Activated naive CD8-positive, alpha-beta T cell (primary cell): Measurements from ENCODE around the gene KCNMA1.
"Not testable (repeated sequence)": the region's sequence is repeated elsewhere in the genome, so short reads cannot be mapped to it uniquely, and the experiment has no call there.

Experiments
- H3K27ac Mint-ChIP-seq: one replicate; pipeline ENCODE4 v1.8.0; 2021; ENCODE audit warnings: mixed read lengths
- H3K27me3 Mint-ChIP-seq: one replicate; pipeline ENCODE4 v1.8.0; 2021; ENCODE audit warnings: mixed read lengths
- H3K36me3 Mint-ChIP-seq: one replicate; pipeline ENCODE4 v1.8.0; 2021; ENCODE audit warnings: mixed read lengths
- H3K4me1 Mint-ChIP-seq: one replicate; pipeline ENCODE4 v1.8.0; 2021; ENCODE audit warnings: low read depth, mixed read lengths
- H3K4me3 Mint-ChIP-seq: one replicate; pipeline ENCODE4 v1.8.0; 2021; ENCODE audit warnings: mild to moderate bottlenecking, mixed read lengths
- H3K9me3 Mint-ChIP-seq: one replicate; pipeline ENCODE4 v1.8.0; 2021; ENCODE audit warnings: low read depth, mixed read lengths

Gene KCNMA1

DNA sequence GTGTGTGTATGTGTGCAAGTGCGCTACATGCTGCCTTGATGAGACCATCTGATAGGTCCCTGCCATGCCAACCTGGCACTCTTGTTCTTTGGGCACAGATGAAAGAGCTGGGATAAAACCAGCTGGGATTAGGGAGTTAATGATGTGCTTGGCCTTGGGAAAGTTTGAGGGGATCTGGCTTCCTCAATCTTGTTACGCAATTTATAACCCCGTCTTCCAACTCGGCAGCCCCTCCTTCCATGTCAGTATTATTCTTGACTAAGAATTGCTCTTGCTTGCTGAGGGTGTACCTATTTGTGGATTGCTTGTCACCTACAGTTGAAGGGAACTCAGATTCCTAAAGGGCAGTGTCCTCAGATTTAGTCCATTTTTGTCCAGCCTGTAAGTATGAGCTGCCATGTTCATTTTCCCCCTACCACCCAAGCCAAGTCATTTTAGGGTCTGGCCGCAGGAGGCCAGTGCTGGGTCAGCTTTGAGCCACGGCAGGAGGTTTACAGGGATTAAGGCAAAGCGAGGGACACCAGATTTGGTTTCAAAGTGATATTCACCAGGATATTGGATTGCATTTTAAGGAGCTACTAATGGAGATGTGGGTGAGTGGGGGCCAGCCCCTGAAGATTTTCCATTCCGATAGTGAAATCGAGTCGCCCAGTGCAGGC is 34.1 kb upstream of the KCNMA1 start:
- Mint-ChIP-seq H3K4me1 (no peaks in the 10 kb centered on the region), H3K27me3 (peaks cover 13% of the 10 kb centered on the region)

DNA sequence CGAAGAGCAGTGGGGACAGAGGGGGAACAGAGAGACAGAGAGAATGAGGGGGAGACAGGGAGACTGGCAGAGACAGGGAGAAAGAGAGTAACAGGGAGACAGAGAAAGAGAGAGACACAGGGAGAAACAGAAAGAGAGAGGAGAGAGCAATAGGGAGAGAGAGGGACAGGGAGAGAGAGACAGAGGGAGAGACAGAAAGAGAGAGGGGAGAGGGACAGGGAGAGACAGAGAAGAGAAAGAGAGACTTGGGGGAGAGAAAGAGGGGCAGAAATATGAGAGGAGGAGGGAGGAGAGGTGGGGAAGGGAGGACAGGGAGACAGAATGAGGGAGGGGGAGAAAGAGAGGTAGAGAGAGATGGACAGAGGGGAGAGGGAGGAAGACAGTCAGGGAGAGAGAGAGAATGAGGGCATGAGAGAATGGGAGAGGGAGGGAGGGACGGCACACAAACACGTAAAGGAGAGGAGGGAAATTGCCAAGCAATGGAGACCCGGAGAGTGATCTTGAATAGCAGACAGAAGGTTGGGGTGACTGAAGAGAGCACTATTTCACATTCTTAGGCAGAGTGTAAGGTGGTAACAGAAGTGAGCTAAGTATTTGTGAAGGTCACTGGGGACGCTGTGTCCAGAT is 33.3 kb upstream of the KCNMA1 start:
- H3K9me3 Mint-ChIP-seq, result no peaks in the 10 kb centered on the region
- no peaks in the 10 kb centered on the region for H3K4me1 Mint-ChIP-seq
- peaks cover 11% of the 10 kb centered on the region for H3K27me3 Mint-ChIP-seq
- no peaks in the 10 kb centered on the region for H3K36me3 Mint-ChIP-seq
- H3K27ac Mint-ChIP-seq, result no peak overlapping the region
- no peak overlapping the region for H3K4me3 Mint-ChIP-seq

More for the DNA sequence above, 34.1 kb upstream of the KCNMA1 start:
- no peak overlapping the region for H3K4me3 Mint-ChIP-seq
- no peak overlapping the region for H3K27ac Mint-ChIP-seq
- no peaks in the 10 kb centered on the region for H3K9me3 Mint-ChIP-seq
- H3K36me3 Mint-ChIP-seq, result no peaks in the 10 kb centered on the region

DNA sequence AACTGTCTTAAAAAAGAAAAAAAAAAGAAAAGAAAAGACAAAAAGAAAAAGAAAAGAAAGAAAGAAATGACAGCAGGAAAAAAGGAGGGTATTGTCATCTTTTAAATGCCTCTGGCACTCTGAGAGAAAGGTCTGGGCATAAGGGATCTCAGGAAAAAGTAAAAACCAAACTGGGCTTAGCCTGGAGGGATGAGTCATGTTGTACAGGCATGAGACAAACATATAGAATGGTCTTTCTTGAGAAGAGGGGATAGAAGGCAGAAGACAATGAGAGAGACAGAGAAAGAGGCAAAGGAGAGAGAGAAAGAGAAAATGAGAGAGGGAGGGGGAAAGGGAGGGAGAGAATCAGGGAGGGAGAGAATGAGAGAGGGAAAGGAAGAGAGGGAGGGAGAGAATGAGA is 32.3 kb upstream of the KCNMA1 start:
- no peaks in the 10 kb centered on the region for H3K9me3 Mint-ChIP-seq
- no peak overlapping the region for H3K27ac Mint-ChIP-seq
- H3K36me3 Mint-ChIP-seq, result no peaks in the 10 kb centered on the region
- H3K4me1 Mint-ChIP-seq, result no peaks in the 10 kb centered on the region
- peaks cover 10% of the 10 kb centered on the region for H3K27me3 Mint-ChIP-seq
- no peak overlapping the region for H3K4me3 Mint-ChIP-seq

DNA sequence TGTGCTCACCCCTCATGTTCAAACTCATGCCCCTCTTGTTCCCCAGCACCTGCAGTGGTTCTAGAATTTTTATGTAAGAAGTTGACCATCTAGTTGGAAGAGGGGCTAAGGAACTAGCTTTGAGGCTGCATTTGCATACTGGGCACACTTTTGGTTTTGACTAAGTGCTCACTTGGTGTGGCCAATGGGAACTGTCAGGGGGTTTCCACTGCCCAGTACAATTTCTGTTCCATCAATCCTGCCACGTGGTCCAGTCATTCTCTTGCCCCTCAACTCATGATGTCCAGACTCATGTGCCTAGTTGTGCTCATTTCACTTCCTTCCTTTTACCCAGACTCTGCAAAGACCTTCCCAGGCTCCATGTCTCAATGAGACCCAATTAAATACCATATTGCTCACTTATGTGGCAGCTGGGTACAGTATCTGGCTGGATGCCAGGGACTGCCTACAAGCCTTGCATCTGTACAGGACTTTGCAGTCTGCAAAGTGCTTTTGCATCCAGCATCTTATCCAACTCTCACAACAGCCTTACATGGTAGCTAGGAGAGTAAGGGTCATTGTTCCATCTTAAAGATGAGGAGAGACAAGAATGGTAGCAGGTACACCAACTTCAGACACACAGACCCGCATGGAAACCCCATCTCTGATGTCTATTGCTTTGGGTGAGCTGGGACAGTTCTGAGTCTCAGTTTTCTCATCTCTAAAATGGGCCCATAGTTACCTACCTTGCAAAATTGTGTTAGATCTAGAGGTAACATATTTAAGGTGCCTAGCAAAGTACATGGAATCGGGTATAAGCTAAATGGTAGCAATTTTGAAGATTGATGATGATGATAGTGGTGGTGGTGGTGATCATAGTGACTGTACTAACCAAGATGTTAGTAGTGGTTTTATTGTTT is 30.1 kb upstream of the KCNMA1 start:
- Mint-ChIP-seq H3K9me3 (no peaks in the 10 kb centered on the region), H3K36me3 (no peaks in the 10 kb centered on the region), H3K4me1 (no peaks in the 10 kb centered on the region), H3K27ac (no peak overlapping the region), H3K4me3 (no peak overlapping the region), H3K27me3 (peaks cover 12% of the 10 kb centered on the region)

DNA sequence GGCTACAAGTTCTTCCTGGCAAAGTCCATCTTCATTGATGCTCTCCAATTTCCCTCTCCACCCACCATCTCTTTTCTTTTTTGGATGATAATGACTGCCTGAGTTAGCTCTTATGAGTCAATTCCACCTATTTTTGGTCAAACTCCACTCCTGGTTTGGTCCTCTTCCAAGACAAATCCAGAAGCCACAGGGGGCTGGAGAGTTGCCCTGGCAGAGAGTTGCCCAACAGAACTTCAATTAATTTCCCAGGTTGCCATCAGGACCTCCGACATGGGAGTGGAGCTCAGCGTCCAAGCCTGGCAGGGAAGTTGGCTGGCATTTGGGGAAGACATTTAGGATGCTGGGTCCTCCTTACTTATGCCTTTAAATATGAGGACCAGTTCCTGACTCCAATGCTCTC is 29.2 kb upstream of the KCNMA1 start:
- H3K36me3 Mint-ChIP-seq, result no peaks in the 10 kb centered on the region

GRCh38 chr10:77664696-77665095 is 27.1 kb upstream of the KCNMA1 start:
- H3K27me3 Mint-ChIP-seq, result peaks cover 8% of the 10 kb centered on the region
- H3K4me3 Mint-ChIP-seq, result no peak overlapping the region

More for the DNA sequence above, 29.2 kb upstream of the KCNMA1 start:
- H3K9me3 Mint-ChIP-seq, result no peaks in the 10 kb centered on the region
- H3K4me3 Mint-ChIP-seq, result no peak overlapping the region
- H3K27me3 Mint-ChIP-seq, result peaks cover 12% of the 10 kb centered on the region
- H3K27ac Mint-ChIP-seq, result no peak overlapping the region
- no peaks in the 10 kb centered on the region for H3K4me1 Mint-ChIP-seq

DNA sequence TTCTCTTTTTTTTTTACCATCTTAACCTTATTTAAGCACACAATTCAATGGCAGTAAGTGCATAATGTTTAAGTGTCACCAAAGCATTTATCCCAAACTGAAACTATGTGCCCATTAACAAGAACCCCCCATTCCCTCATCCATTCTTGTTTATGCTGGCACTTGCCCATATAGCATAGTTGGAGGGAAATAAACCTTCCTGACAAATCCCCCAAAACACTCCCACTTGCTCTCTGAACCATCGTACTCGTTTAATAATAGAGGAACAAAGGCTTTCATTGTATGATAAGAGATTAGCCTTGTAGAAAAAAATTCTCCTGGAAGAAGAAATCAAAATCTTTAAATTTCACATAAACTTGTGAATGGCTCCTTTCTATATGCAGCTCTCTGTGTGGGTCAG is 26.4 kb upstream of the KCNMA1 start:
- Mint-ChIP-seq H3K27me3 (peaks cover 8% of the 10 kb centered on the region), H3K36me3 (no peaks in the 10 kb centered on the region), H3K9me3 (no peaks in the 10 kb centered on the region), H3K27ac (no peak overlapping the region), H3K4me3 (no peak overlapping the region), H3K4me1 (no peaks in the 10 kb centered on the region)

More at GRCh38 chr10:77664696-77665095, 27.1 kb upstream of the KCNMA1 start:
- Mint-ChIP-seq H3K36me3 (no peaks in the 10 kb centered on the region), H3K4me1 (no peaks in the 10 kb centered on the region), H3K9me3 (no peaks in the 10 kb centered on the region), H3K27ac (no peak overlapping the region)

- no peak overlapping the region for H3K27ac Mint-ChIP-seq
- H3K4me1 Mint-ChIP-seq, result no peaks in the 10 kb centered on the region
- H3K4me3 Mint-ChIP-seq, result no peak overlapping the region
- peaks cover 8% of the 10 kb centered on the region for H3K27me3 Mint-ChIP-seq
- H3K9me3 Mint-ChIP-seq, result no peaks in the 10 kb centered on the region
- no peaks in the 10 kb centered on the region for H3K36me3 Mint-ChIP-seq
Measured at GRCh38 chr10:77661674-77662073, 24.1 kb upstream of the KCNMA1 start.

DNA sequence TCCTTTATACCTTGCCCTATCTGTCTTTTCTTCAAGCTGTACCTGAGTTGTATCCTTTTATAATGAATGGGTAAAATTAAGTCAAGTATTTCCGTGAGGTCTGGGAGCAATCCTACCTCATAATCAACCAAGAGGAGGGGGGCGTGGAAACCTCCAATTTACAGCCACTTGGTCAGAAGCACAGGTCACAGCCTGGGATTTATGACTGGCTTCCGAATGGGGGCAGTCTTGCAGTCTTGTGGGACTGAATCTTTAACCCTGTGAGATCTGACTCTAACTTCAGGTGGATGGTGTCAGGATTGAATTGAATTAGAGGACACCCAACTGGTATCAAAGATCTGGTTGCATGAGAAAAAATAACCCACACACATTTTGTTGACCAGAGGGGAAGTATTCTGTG is 23.5 kb upstream of the KCNMA1 start:
- Mint-ChIP-seq H3K36me3 (no peaks in the 10 kb centered on the region), H3K27ac (no peak overlapping the region), H3K9me3 (no peaks in the 10 kb centered on the region), H3K27me3 (peaks cover 12% of the 10 kb centered on the region), H3K4me1 (no peaks in the 10 kb centered on the region), H3K4me3 (no peak overlapping the region)

- H3K27ac Mint-ChIP-seq, H3K9me3 Mint-ChIP-seq, H3K27me3 Mint-ChIP-seq, H3K4me3 Mint-ChIP-seq, H3K36me3 Mint-ChIP-seq, H3K4me1 Mint-ChIP-seq: not testable (repeated sequence)
Measured at GRCh38 chr10:77659046-77659670, 21.6 kb upstream of the KCNMA1 start.

- H3K27me3 Mint-ChIP-seq, result peaks cover 22% of the 10 kb centered on the region
- H3K27ac Mint-ChIP-seq, result no peak overlapping the region
- H3K9me3 Mint-ChIP-seq, result peaks cover 12% of the 10 kb centered on the region
- H3K4me3 Mint-ChIP-seq, result no peak overlapping the region
- no peaks in the 10 kb centered on the region for H3K36me3 Mint-ChIP-seq
- H3K4me1 Mint-ChIP-seq, result no peaks in the 10 kb centered on the region
Measured at GRCh38 chr10:77653210-77653609, 15.6 kb upstream of the KCNMA1 start.

- H3K4me1 Mint-ChIP-seq, result no peaks in the 10 kb centered on the region
Measured at GRCh38 chr10:77649333-77650331, 12.0 kb upstream of the KCNMA1 start.

DNA sequence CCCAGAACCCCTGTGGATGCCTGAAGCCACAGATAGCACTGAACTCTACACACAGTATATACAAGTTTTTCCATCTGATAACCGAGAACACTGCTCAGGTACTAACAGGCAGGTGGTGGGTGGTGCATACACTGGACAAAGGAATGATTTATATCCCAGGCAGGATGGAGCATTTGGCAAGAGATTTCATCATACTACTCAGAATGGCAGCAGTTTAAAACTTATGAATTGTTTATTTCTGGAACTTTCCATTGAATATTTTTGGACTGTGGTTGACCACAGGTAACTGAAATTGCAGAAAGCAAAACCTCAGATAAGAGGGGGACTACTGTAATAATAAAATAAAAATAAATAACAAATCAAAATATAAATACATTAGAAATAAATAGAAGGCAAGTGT is 10.9 kb upstream of the KCNMA1 start:
- H3K27me3 Mint-ChIP-seq, result peaks cover 23% of the 10 kb centered on the region
- no peaks in the 10 kb centered on the region for H3K36me3 Mint-ChIP-seq
- no peak overlapping the region for H3K4me3 Mint-ChIP-seq
- no peaks in the 10 kb centered on the region for H3K4me1 Mint-ChIP-seq
- H3K27ac Mint-ChIP-seq, result no peak overlapping the region
- peaks cover 12% of the 10 kb centered on the region for H3K9me3 Mint-ChIP-seq

More at GRCh38 chr10:77649333-77650331, 12.0 kb upstream of the KCNMA1 start:
- peaks cover 12% of the 10 kb centered on the region for H3K9me3 Mint-ChIP-seq
- no peaks in the 10 kb centered on the region for H3K36me3 Mint-ChIP-seq
- no peak overlapping the region for H3K27ac Mint-ChIP-seq
- H3K27me3 Mint-ChIP-seq, result peaks cover 24% of the 10 kb centered on the region
- H3K4me3 Mint-ChIP-seq, result no peak overlapping the region
